LNCAP (cell line): ENCODE results near the gene ACYP1.
A peak's percentile ranks its signal among the peaks of the same experiment; 100 is the strongest.

Experiments used
- CTCF ChIP-seq: fragments of 450-650 bp; IDR thresholded peaks from 2 replicates; pipeline ENCODE4 v1.5.1; 2017; ENCODE audit warnings: mild to moderate bottlenecking

The ACYP1 gene

GRCh38 chr14:75032939-75033338 lies 30.9 kb downstream of the ACYP1 start:
- TF ChIP-seq CTCF, result no peak

GRCh38 chr14:75030147-75030546 lies 33.7 kb downstream of the ACYP1 start:
- no peak for TF ChIP-seq CTCF

- TF ChIP-seq CTCF, result no peak
Observed at GRCh38 chr14:75025876-75026275, 37.9 kb downstream of the ACYP1 start.

- TF ChIP-seq CTCF, result no peak
Observed at GRCh38 chr14:75025082-75025481, 38.7 kb downstream of the ACYP1 start.

- TF ChIP-seq CTCF, result no peak
Observed at GRCh38 chr14:75023108-75023507, 40.7 kb downstream of the ACYP1 start.

- TF ChIP-seq CTCF, result peak; percentile 37; the same call in 1 of the 2 replicates
Observed at GRCh38 chr14:75022655-75023054, 41.2 kb downstream of the ACYP1 start.

- no peak for TF ChIP-seq CTCF
Observed at GRCh38 chr14:75018694-75019093, 45.1 kb downstream of the ACYP1 start.

GRCh38 chr14:75016815-75017214 lies 47.0 kb downstream of the ACYP1 start:
- TF ChIP-seq CTCF, result no peak
